HEK293T (cell line): ENCODE results near the gene HOXD9.

Experiments
- ARNT ChIP-seq: fragments of 450-650 bp; IDR thresholded peaks from 2 replicates; pipeline ENCODE4 v1.6.1; 2017; ENCODE audit warnings: mild to moderate bottlenecking
- BHLHE40 ChIP-seq: fragments of 450-650 bp; IDR thresholded peaks from 2 replicates; pipeline ENCODE4 v1.6.1; 2016; ENCODE audit warnings: mild to moderate bottlenecking, moderate library complexity, borderline replicate concordance
- FOXA1 ChIP-seq: fragments of 450-650 bp; IDR thresholded peaks from 2 replicates; pipeline ENCODE4 v1.6.1; 2016; ENCODE audit warnings: mild to moderate bottlenecking
- FOXM1 ChIP-seq: fragments of 450-650 bp; IDR thresholded peaks from 2 replicates; pipeline ENCODE4 v1.6.1; 2017; ENCODE audit warnings: mild to moderate bottlenecking, borderline replicate concordance
- HDGF ChIP-seq: fragments of 450-650 bp; IDR thresholded peaks from 2 replicates; pipeline ENCODE4 v1.6.1; 2017; ENCODE audit warnings: antibody characterized with exemption, borderline replicate concordance
- LEF1 ChIP-seq: fragments of 450-650 bp; IDR thresholded peaks from 2 replicates; pipeline ENCODE4 v1.6.1; 2017; ENCODE audit warnings: mild to moderate bottlenecking, borderline replicate concordance
- NFRKB ChIP-seq: fragments of 450-650 bp; IDR thresholded peaks from 2 replicates; pipeline ENCODE4 v1.6.1; 2016; ENCODE audit warnings: mild to moderate bottlenecking, moderate library complexity
- SP1 ChIP-seq: fragments of 450-650 bp; IDR thresholded peaks from 2 replicates; pipeline ENCODE4 v1.6.1; 2017
- TARDBP ChIP-seq: fragments of 450-650 bp; IDR thresholded peaks from 2 replicates; pipeline ENCODE4 v1.6.1; 2016
- ZNF384 ChIP-seq: fragments of 450-650 bp; IDR thresholded peaks from 2 replicates; pipeline ENCODE4 v1.6.1; 2016

DNA sequence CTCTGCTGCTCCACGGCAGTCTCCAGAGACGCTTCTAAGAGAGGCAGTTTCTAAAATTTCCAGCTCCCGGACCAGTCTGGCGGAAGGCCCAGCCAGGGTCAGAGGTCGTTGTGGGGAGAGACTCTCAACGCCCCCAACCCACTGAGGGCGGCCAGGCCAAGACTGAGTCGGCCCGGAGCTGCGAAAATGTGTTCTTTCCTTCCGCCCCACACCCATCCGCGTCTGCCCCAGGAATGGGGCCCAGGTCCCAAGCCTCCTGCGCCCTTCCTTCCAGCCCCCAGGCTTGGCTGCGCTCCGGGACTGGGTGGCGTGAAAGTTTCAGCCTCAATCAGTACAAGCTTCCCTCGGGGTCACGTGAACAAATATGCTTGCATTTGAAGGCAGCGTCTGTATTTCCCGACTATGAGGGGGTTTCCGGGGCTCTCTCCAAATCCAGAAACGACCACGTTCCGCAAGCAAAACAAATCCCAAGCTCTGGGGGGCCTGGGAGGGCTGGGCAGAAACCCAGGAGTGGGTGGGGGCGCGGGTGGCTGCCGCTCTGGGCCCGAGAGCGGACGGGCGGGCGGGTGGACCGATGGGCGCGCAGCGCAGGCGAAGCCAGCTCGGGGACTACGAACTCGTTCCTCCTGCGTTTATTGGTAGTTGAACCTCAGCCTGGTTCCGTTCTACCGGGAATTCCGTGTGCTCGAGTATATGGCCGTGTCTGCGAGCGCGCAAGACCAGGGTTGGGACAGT, 37.9 kb downstream of the HOXD9 start:
- no peak for TF ChIP-seq ZNF384
- TF ChIP-seq LEF1 = no peak
- no peak for TF ChIP-seq SP1
- no peak for TF ChIP-seq HDGF
- no peak for TF ChIP-seq FOXA1
- no peak for TF ChIP-seq TARDBP
- TF ChIP-seq FOXM1 = no peak
- TF ChIP-seq BHLHE40 = no peak
- no peak for TF ChIP-seq NFRKB
- no peak for TF ChIP-seq ARNT
